A549 (cell line): ENCODE data around the gene CDX1. TPM values are rescaled to one million over a fixed set of nuclear protein-coding genes. Genes with fewer than 3 reads are reported as not detected.

Experiments used
- ATAC-seq, 2 experiments: fragments of 200-7000 bp in 1 of 2; fragments of >200 bp in 1 of 2; cut with Nextera tagmentation in 1 of 2; cut with Tn5 transposase in 1 of 2; 3 replicates each; pipeline versions ENCODE4 v1.8.0 to v1.9.1; 2018 to 2020; ENCODE audit warnings: mild to moderate bottlenecking in 1 of 2, moderate library complexity in 1 of 2
- CTCF ChIA-PET: fragments of 300-600 bp; sonication (Branson Sonifier 250); formaldehyde crosslinking; extraction: SDS; loops from one replicate; lab custom pipeline; 2021; ENCODE audit warnings: antibody characterized with exemption, inconsistent platforms; lab: Yijun Ruan, JAX
- POLR2A ChIA-PET: fragments of 350-600 bp; formaldehyde crosslinking; extraction: SDS; loops from one replicate; lab custom pipeline; 2021; ENCODE audit warnings: antibody characterized with exemption, inconsistent platforms; lab: Yijun Ruan, JAX
- DNase-seq, 2 experiments: peaks; one replicate each; pipeline versions ENCODE4 v3.0.0 to v3.0.0-alpha.2; 2011 to 2016; ENCODE audit warnings: low read depth in 1 of 2, low spot score in 1 of 2
- FAIRE-seq: peaks from 2 replicates; lab custom pipeline; 2011; peaks lifted over from hg19 to GRCh38; lab: Jason Lieb, UNC
- H3K27ac ChIP-seq, 2 experiments: fragments of >200 bp; sonication (Bioruptor Twin); formaldehyde crosslinking; 3 replicates each; pipeline ENCODE4 v1.5.1; 2016 to 2017
- H3K4me1 ChIP-seq: fragments of >200 bp; sonication (Bioruptor Twin); formaldehyde crosslinking; 3 replicates; pipeline ENCODE4 v1.6.1; 2016
- H3K4me2 ChIP-seq: fragments of >200 bp; sonication (Bioruptor Twin); formaldehyde crosslinking; 3 replicates; pipeline ENCODE4 v1.6.1; 2016
- H3K4me3 ChIP-seq: fragments of >200 bp; sonication (Bioruptor Twin); formaldehyde crosslinking; 3 replicates; pipeline ENCODE4 v1.5.1; 2016
- H3K9me3 ChIP-seq: fragments of >200 bp; sonication (Bioruptor Twin); formaldehyde crosslinking; 3 replicates; pipeline ENCODE4 v1.6.1; 2016
- CBX2 ChIP-seq: fragments of 200-600 bp; sonication (generic); IDR thresholded peaks from 2 replicates; pipeline ENCODE4 v1.6.1; 2016; ENCODE audit warnings: low read depth, mild to moderate bottlenecking, borderline replicate concordance
- CBX8 ChIP-seq: fragments of 200-600 bp; sonication (generic); IDR thresholded peaks from 2 replicates; pipeline ENCODE4 v1.6.1; 2016
- CHD2 ChIP-seq: fragments of 150-350 bp; IDR thresholded peaks from 2 replicates; pipeline ENCODE4 v1.6.1; 2014; ENCODE audit warnings: low read length; ENCODE audit not compliant: partially characterized antibody
- CHD4 ChIP-seq: fragments of 200-600 bp; sonication (generic); IDR thresholded peaks from 2 replicates; pipeline ENCODE4 v1.6.1; 2016; ENCODE audit warnings: antibody characterized with exemption, mild to moderate bottlenecking, borderline replicate concordance
- EHF ChIP-seq: fragments of 250-450 bp; sonication (Bioruptor Pico); IDR thresholded peaks from 2 replicates; pipeline ENCODE4 v1.5.0; 2020; ENCODE audit warnings: mild to moderate bottlenecking
- EHMT2 ChIP-seq: fragments of 200-600 bp; sonication (generic); IDR thresholded peaks from 2 replicates; pipeline ENCODE4 v1.6.1; 2016; ENCODE audit warnings: antibody characterized with exemption, low read depth, mild to moderate bottlenecking, moderate library complexity
- EP300 ChIP-seq, 2 experiments: fragments of >200 bp; sonication (Bioruptor Twin); formaldehyde crosslinking; IDR thresholded peaks; 2 replicates in 1 of 2; 3 replicates in 1 of 2; pipeline ENCODE4 v1.6.1; 2016 to 2017
- ESRRA ChIP-seq: fragments of 150-350 bp; IDR thresholded peaks from 2 replicates; pipeline ENCODE4 v1.6.1; 2014; ENCODE audit warnings: mild to moderate bottlenecking, low read length, borderline replicate concordance
- FOSB ChIP-seq: fragments of 250-450 bp; sonication (Bioruptor Pico); IDR thresholded peaks from 2 replicates; pipeline ENCODE4 v1.5.0; 2020; ENCODE audit warnings: mild to moderate bottlenecking, moderate library complexity
- FOSL2 ChIP-seq, 2 experiments: fragments of 450-650 bp in 1 of 2; fragments of >200 bp in 1 of 2; sonication (Bioruptor Twin) in 1 of 2; formaldehyde crosslinking; IDR thresholded peaks; 2 replicates each; pipeline versions ENCODE4 v1.5.0 to v1.6.1; 2016 to 2020; ENCODE audit warnings: mild to moderate bottlenecking in 1 of 2, moderate library complexity in 1 of 2
- FOXS1 ChIP-seq: fragments of 250-450 bp; sonication (Bioruptor Pico); IDR thresholded peaks from 2 replicates; pipeline ENCODE4 v1.5.0; 2020; ENCODE audit warnings: mild to moderate bottlenecking, moderate library complexity
- GATA3 ChIP-seq: IDR thresholded peaks from 2 replicates; pipeline ENCODE4 v1.6.1; 2012; ENCODE audit warnings: borderline replicate concordance
- HMGXB4 ChIP-seq: fragments of 250-450 bp; sonication (Bioruptor Pico); IDR thresholded peaks from 2 replicates; pipeline ENCODE4 v1.5.0; 2021; ENCODE audit warnings: mild to moderate bottlenecking, moderate library complexity, borderline replicate concordance
- HOXA7 ChIP-seq: fragments of 250-450 bp; sonication (Bioruptor Pico); IDR thresholded peaks from 2 replicates; pipeline ENCODE4 v1.5.0; 2020; ENCODE audit warnings: mild to moderate bottlenecking, moderate library complexity
- JUNB ChIP-seq: fragments of >200 bp; sonication (Bioruptor Twin); formaldehyde crosslinking; IDR thresholded peaks from 2 replicates; pipeline ENCODE4 v1.6.1; 2016
- KDM1A ChIP-seq: fragments of 200-600 bp; sonication (generic); IDR thresholded peaks from 2 replicates; pipeline ENCODE4 v1.6.1; 2016; ENCODE audit warnings: low read depth, mild to moderate bottlenecking
- MYC ChIP-seq: IDR thresholded peaks from 2 replicates; pipeline ENCODE4 v1.6.1; 2012; ENCODE audit warnings: mild to moderate bottlenecking, inconsistent platforms, low read length, improper control_type of control experiment, borderline replicate concordance
- RARB ChIP-seq: fragments of 250-450 bp; sonication (Bioruptor Pico); IDR thresholded peaks from 2 replicates; pipeline ENCODE4 v1.8.0; 2021; ENCODE audit warnings: mild to moderate bottlenecking, moderate library complexity
- REST ChIP-seq: fragments of 200-600 bp; sonication (generic); IDR thresholded peaks from 2 replicates; pipeline ENCODE4 v1.6.1; 2016; ENCODE audit warnings: antibody characterized with exemption, mild to moderate bottlenecking, moderate library complexity
- RNF2 ChIP-seq: fragments of 200-600 bp; sonication (generic); IDR thresholded peaks from 2 replicates; pipeline ENCODE4 v1.6.1; 2016; ENCODE audit warnings: low read depth, mild to moderate bottlenecking, antibody characterized with exemption, moderate library complexity, borderline replicate concordance
- TFCP2L1 ChIP-seq: fragments of 250-450 bp; sonication (Bioruptor Pico); IDR thresholded peaks from 2 replicates; pipeline ENCODE4 v1.5.0; 2021; ENCODE audit warnings: mild to moderate bottlenecking
- TP53 ChIP-seq: fragments of 250-450 bp; sonication (Bioruptor Pico); IDR thresholded peaks from 2 replicates; pipeline ENCODE4 v1.5.0; 2021; ENCODE audit warnings: mild to moderate bottlenecking, moderate library complexity
- ZC3H11A ChIP-seq: fragments of 450-650 bp; IDR thresholded peaks from 2 replicates; pipeline ENCODE4 v1.6.1; 2014; ENCODE audit warnings: antibody characterized with exemption, mild to moderate bottlenecking
- ZNF302 ChIP-seq: fragments of 250-450 bp; sonication (Bioruptor Pico); IDR thresholded peaks from 2 replicates; pipeline ENCODE4 v1.9.0; 2021; ENCODE audit warnings: inconsistent platforms, mild to moderate bottlenecking, moderate library complexity
- ZSCAN20 ChIP-seq: fragments of 250-450 bp; sonication (Bioruptor Pico); IDR thresholded peaks from 2 replicates; pipeline ENCODE4 v1.8.0; 2022; ENCODE audit warnings: mild to moderate bottlenecking, moderate library complexity
- WGBS: methylation state at CpG from one replicate; pipeline ENCODE4 v1.1.6; 2017; ENCODE audit errors: missing lambda C conversion rate; 5-methylcytosine and 5-hydroxymethylcytosine counted together
- polyA plus RNA-seq, 4 experiments: library from polyadenylated mRNA; depleted of rRNA in 3 of 4; stranded (reverse); fragments of >200 nt; fragmentation: RNase III in 1 of 4; extraction: RNeasy Plus Mini Kit Qiagen cat#74134 plus additional on column Dnase treatment in 1 of 4; gene quantifications; 2 replicates in 3 of 4; 3 replicates in 1 of 4; pipeline ENCODE4 v1.2.3, GENCODE V29; 2011 to 2017
- TF ChIP-seq, protein P1 (sequence below): fragments of 150-350 bp; IDR thresholded peaks from 2 replicates; pipeline ENCODE4 v1.6.1; 2014; ENCODE audit warnings: low read depth, mild to moderate bottlenecking, low read length
- TF ChIP-seq, protein P2 (sequence below): fragments of >200 bp; sonication (Bioruptor Twin); formaldehyde crosslinking; IDR thresholded peaks from 2 replicates; pipeline ENCODE4 v1.6.1; 2016
- TF ChIP-seq, protein P3 (sequence below): fragments of >200 bp; sonication (Bioruptor Twin); formaldehyde crosslinking; IDR thresholded peaks from 3 replicates; pipeline ENCODE4 v1.6.1; 2016

Gene CDX1
- polyA plus RNA-seq, 2 of the 4 experiments (the other 2 are of a cell fraction) = not detected

GRCh38 chr5:150137168-150137957, 29.2 kb upstream of the CDX1 start:
- FAIRE-seq = no peak
- DNase-seq = no peak

DNA sequence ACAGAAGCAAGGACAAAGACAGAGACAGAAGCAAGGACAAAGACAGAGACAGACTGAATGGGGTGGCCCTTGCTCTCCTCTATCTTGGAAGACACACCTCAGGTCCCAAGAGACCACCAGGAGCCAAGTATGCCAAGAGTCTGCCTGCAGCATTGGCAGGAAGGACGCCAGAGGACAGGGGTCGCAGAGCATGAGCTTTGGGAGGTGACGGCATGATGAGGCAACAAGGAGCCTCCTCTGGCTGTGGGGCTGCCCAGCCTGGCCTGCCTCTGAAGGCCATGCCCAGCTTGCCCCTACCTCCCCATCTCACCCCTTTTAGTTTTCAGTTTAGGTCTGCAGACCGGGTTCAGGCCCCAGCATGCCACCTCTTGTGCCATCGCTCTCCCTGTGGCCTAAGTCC, 28.6 kb upstream of the CDX1 start:
- ATAC-seq = no peak
- H3K4me3 ChIP-seq = no peak overlapping the region
- peaks cover 52% of the 10 kb centered on the region for H3K4me1 ChIP-seq
- CTCF ChIA-PET = interaction anchor here (0.9 to 5.7 kb wide), 6 partner anchors 8 to 298 kb away, joined by 4 to 32 read pairs (median 14); no protein-coding TSS in a partner anchor
- POLR2A ChIA-PET = no interaction called here
- no peak for DNase-seq
- 87% methylated on average over 5 of the region's 5 CpGs for WGBS
- no peak for FAIRE-seq
- no peak for TF ChIP-seq HOXA7
- TF ChIP-seq, protein P1, sequence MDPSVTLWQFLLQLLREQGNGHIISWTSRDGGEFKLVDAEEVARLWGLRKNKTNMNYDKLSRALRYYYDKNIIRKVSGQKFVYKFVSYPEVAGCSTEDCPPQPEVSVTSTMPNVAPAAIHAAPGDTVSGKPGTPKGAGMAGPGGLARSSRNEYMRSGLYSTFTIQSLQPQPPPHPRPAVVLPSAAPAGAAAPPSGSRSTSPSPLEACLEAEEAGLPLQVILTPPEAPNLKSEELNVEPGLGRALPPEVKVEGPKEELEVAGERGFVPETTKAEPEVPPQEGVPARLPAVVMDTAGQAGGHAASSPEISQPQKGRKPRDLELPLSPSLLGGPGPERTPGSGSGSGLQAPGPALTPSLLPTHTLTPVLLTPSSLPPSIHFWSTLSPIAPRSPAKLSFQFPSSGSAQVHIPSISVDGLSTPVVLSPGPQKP = no peak
- no peak for TF ChIP-seq EHF (CRISPR knock-in tag)
- no peak for TF ChIP-seq FOSL2 (IDR thresholded peaks at IDR 0.05)
- TF ChIP-seq FOSL2 (CRISPR knock-in tag; IDR thresholded peaks at IDR 0.05) = no peak
- TF ChIP-seq ZSCAN20 = no peak
- TF ChIP-seq FOSB (CRISPR knock-in tag) = no peak
- no peak for TF ChIP-seq ZNF302 (CRISPR knock-in tag)
- TF ChIP-seq, protein P2, sequence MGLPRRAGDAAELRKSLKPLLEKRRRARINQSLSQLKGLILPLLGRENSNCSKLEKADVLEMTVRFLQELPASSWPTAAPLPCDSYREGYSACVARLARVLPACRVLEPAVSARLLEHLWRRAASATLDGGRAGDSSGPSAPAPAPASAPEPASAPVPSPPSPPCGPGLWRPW = no peak
- TF ChIP-seq ZC3H11A = no peak
- TF ChIP-seq TFCP2L1 = no peak
- no peak for TF ChIP-seq GATA3
- no peak for TF ChIP-seq CBX2
- TF ChIP-seq RARB (CRISPR knock-in tag) = no peak
- no peak for TF ChIP-seq RNF2
- TF ChIP-seq HMGXB4 (CRISPR knock-in tag) = no peak
- no peak for TF ChIP-seq JUNB
- TF ChIP-seq, protein P3, sequence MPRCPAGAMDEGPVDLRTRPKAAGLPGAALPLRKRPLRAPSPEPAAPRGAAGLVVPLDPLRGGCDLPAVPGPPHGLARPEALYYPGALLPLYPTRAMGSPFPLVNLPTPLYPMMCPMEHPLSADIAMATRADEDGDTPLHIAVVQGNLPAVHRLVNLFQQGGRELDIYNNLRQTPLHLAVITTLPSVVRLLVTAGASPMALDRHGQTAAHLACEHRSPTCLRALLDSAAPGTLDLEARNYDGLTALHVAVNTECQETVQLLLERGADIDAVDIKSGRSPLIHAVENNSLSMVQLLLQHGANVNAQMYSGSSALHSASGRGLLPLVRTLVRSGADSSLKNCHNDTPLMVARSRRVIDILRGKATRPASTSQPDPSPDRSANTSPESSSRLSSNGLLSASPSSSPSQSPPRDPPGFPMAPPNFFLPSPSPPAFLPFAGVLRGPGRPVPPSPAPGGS = no peak
- TF ChIP-seq, all 56 proteins: peak for 0
- Histone ChIP-seq H3K4me2 (peak overlapping the region; percentile 38; the same call in 2 of the 3 replicates), H3K9me3 (no peaks in the 10 kb centered on the region), H3K27ac (peak overlapping the region; percentile 55 to 93; a peak in 5 of 6 replicates)

More at GRCh38 chr5:150137168-150137957, 29.2 kb upstream of the CDX1 start:
- ChIA-PET POLR2A (no interaction called here), CTCF (interaction anchor here (0.7 to 5.7 kb wide), 8 partner anchors 7 to 213 kb away, joined by 3 to 32 read pairs (median 14); no protein-coding TSS in a partner anchor)
- peak overlapping the region; percentile 9 to 93; a peak in 3 of 6 replicates for H3K27ac ChIP-seq
- TF ChIP-seq MYC (no peak), KDM1A (no peak), ESRRA (no peak), TP53 (CRISPR knock-in tag) (no peak), REST (no peak), FOXS1 (CRISPR knock-in tag) (no peak), JUNB (no peak), CHD4 (no peak), CBX8 (no peak), TFCP2L1 (no peak), ZSCAN20 (no peak), CHD2 (no peak), CBX2 (no peak), EP300 (IDR thresholded peaks at IDR 0.05) (no peak), EHMT2 (no peak)
- 60% methylated on average over 10 of the region's 12 CpGs for WGBS
- peaks cover 46% of the 10 kb centered on the region for H3K4me1 ChIP-seq
- no peak overlapping the region for H3K4me3 ChIP-seq
- H3K9me3 ChIP-seq = no peaks in the 10 kb centered on the region
- H3K4me2 ChIP-seq = no peak overlapping the region
- no peak for ATAC-seq
